IMR-90 (cell line): ENCODE data around the gene COL24A1. TPM values are rescaled to one million over a fixed set of nuclear protein-coding genes. Genes with fewer than 3 reads are reported as not detected.

Experiments
- ATAC-seq: fragments of 200-7000 bp; cut with Tn5 transposase; 2 replicates; pipeline ENCODE4 v1.9.1; 2020; ENCODE audit warnings: low read depth, mild to moderate bottlenecking, moderate library complexity
- BruUV-seq: library from RNA; stranded (reverse); fragments of 400-500 nt; replicated peaks from 2 replicates; lab custom pipeline; 2021; lab: Mats Ljungman, UMichigan
- CTCF ChIA-PET: fragments of 300-600 bp; formaldehyde crosslinking; extraction: SDS; loops from one replicate; lab custom pipeline; 2021; ENCODE audit warnings: antibody characterized with exemption; lab: Yijun Ruan, JAX
- POLR2A ChIA-PET: fragments of 300-600 bp; sonication (Branson Sonifier 250); formaldehyde crosslinking; loops from one replicate; lab custom pipeline; 2022; ENCODE audit warnings: antibody characterized with exemption; ENCODE audit not compliant: unreplicated experiment; lab: Charles Lee
- DNase-seq: peaks from one replicate; pipeline ENCODE4 v3.0.0; 2013
- H2AFZ ChIP-seq: replicated peaks from 2 replicates; pipeline ENCODE3; 2013; ENCODE audit warnings: low read length, mild to moderate bottlenecking; ENCODE audit not compliant: poor library complexity
- H2AK5ac ChIP-seq: 2 replicates; pipeline ENCODE4 v1.6.1; 2013; ENCODE audit warnings: low read depth, low read length, inconsistent platforms
- H2AK9ac ChIP-seq: replicated peaks from 2 replicates; pipeline ENCODE3; 2013; ENCODE audit warnings: mild to moderate bottlenecking, low read depth, low read length, moderate library complexity; ENCODE audit not compliant: poor library complexity
- H2BK120ac ChIP-seq: 2 replicates; pipeline ENCODE4 v1.6.1; 2013; ENCODE audit warnings: low read depth, low read length, inconsistent platforms
- H2BK15ac ChIP-seq: 3 replicates; pipeline ENCODE4 v1.6.1; 2013; ENCODE audit warnings: low read depth, low read length, inconsistent platforms
- H2BK20ac ChIP-seq: 2 replicates; pipeline ENCODE4 v1.6.1; 2013; ENCODE audit warnings: low read depth, mild to moderate bottlenecking, inconsistent platforms, low read length, moderate library complexity
- H2BK5ac ChIP-seq: 2 replicates; pipeline ENCODE4 v1.6.1; 2013; ENCODE audit warnings: mild to moderate bottlenecking, low read depth, low read length, inconsistent platforms; ENCODE audit not compliant: poor library complexity, severe bottlenecking
- H3K14ac ChIP-seq: replicated peaks from 2 replicates; pipeline ENCODE4 v1.6.1; 2013; ENCODE audit warnings: low read depth, low read length, inconsistent platforms
- H3K18ac ChIP-seq: 2 replicates; pipeline ENCODE4 v1.6.1; 2013; ENCODE audit warnings: low read depth, low read length, control low read depth
- H3K23ac ChIP-seq: 2 replicates; pipeline ENCODE4 v1.6.1; 2013; ENCODE audit warnings: low read depth, low read length, inconsistent platforms
- H3K27ac ChIP-seq: 2 replicates; pipeline ENCODE4 v1.5.1; 2013; ENCODE audit warnings: mild to moderate bottlenecking, control low read depth, low read length; ENCODE audit not compliant: insufficient read depth
- H3K27me3 ChIP-seq: 2 replicates; pipeline ENCODE4 v1.6.1; 2013; ENCODE audit warnings: low read length; ENCODE audit not compliant: control insufficient read depth, insufficient read depth
- H3K36me3 ChIP-seq: 2 replicates; pipeline ENCODE4 v1.6.1; 2013; ENCODE audit warnings: low read length, mixed read lengths; ENCODE audit not compliant: control insufficient read depth, insufficient read depth
- H3K4ac ChIP-seq: 2 replicates; pipeline ENCODE4 v1.6.1; 2013; ENCODE audit warnings: low read depth, low read length, inconsistent platforms
- H3K4me1 ChIP-seq: 2 replicates; pipeline ENCODE4 v1.6.1; 2013; ENCODE audit warnings: low read length, mixed read lengths; ENCODE audit not compliant: control insufficient read depth, insufficient read depth
- H3K4me2 ChIP-seq: 2 replicates; pipeline ENCODE4 v1.6.1; 2013; ENCODE audit warnings: low read depth, mild to moderate bottlenecking, control low read depth, low read length, moderate library complexity
- H3K4me3 ChIP-seq: 2 replicates; pipeline ENCODE4 v1.5.1; 2013; ENCODE audit warnings: low read depth, mild to moderate bottlenecking, control low read depth, low read length, moderate library complexity; ENCODE audit not compliant: insufficient read depth
- H3K56ac ChIP-seq: 2 replicates; pipeline ENCODE4 v1.6.1; 2013; ENCODE audit warnings: low read length, inconsistent platforms; ENCODE audit not compliant: insufficient read depth; ENCODE audit errors: extremely low read depth
- H3K79me1 ChIP-seq, 2 experiments: 2 replicates each; pipeline ENCODE4 v1.6.1; 2013; ENCODE audit warnings: low read length in 2 of 2, inconsistent platforms in 1 of 2, low read depth in 1 of 2
- H3K9ac ChIP-seq: 2 replicates; pipeline ENCODE4 v1.6.1; 2013; ENCODE audit warnings: low read depth, low read length, control low read depth
- H3K9me1 ChIP-seq: 2 replicates; pipeline ENCODE4 v1.6.1; 2013; ENCODE audit warnings: low read length, inconsistent platforms; ENCODE audit not compliant: insufficient read depth
- H3K9me3 ChIP-seq: 2 replicates; pipeline ENCODE4 v1.6.1; 2013; ENCODE audit warnings: low read length; ENCODE audit not compliant: control insufficient read depth, insufficient read depth
- H4K20me1 ChIP-seq: 2 replicates; pipeline ENCODE4 v1.6.1; 2013; ENCODE audit warnings: low read length, inconsistent platforms; ENCODE audit not compliant: insufficient read depth
- H4K5ac ChIP-seq: 2 replicates; pipeline ENCODE4 v1.6.1; 2013; ENCODE audit warnings: mild to moderate bottlenecking, low read depth, low read length, control low read depth
- H4K8ac ChIP-seq, 2 experiments: 2 replicates each; pipeline ENCODE4 v1.6.1; 2013; ENCODE audit warnings: low read depth in 2 of 2, low read length in 2 of 2, control low read depth in 1 of 2, inconsistent platforms in 1 of 2
- H4K91ac ChIP-seq: 2 replicates; pipeline ENCODE4 v1.6.1; 2013; ENCODE audit warnings: low read depth, low read length, inconsistent platforms; ENCODE audit not compliant: insufficient read depth
- BHLHE40 ChIP-seq: fragments of 150-350 bp; IDR thresholded peaks from 2 replicates; pipeline ENCODE4 v1.6.1; 2016; ENCODE audit warnings: mild to moderate bottlenecking, low read depth, low read length
- MAZ ChIP-seq: IDR thresholded peaks from 2 replicates; pipeline ENCODE4 v1.6.1; 2012; ENCODE audit warnings: low read depth, mild to moderate bottlenecking, low read length, improper control_type of control experiment, moderate library complexity, borderline replicate concordance
- WGBS, 2 experiments: methylation state at CpG; one replicate each; pipeline versions ENCODE4 v1.1.5 to v1.1.7; 2013; ENCODE audit warnings: missing lambda C conversion rate in 2 of 2; ENCODE audit not compliant: insufficient read length in 1 of 2; ENCODE audit errors: extremely low coverage in 2 of 2; 5-methylcytosine and 5-hydroxymethylcytosine counted together
- dilution Hi-C: fragments of 300-500 bp; cut with HindIII; formaldehyde crosslinking; loops from one replicate; pipeline ENCODE4 v1.14.3; 2018; ENCODE audit warnings: low sequenced_read_pairs; ENCODE audit not compliant: unreplicated experiment
- in situ Hi-C: fragments of 300-500 bp; cut with MboI; formaldehyde crosslinking; loops from 3 replicates; pipeline ENCODE4 v1.14.3; 2019; ENCODE audit warnings: low sequenced_read_pairs, inconsistent platforms, mixed read lengths
- intact Hi-C: fragments of 100-400 bp; cut with micrococcal nuclease; formaldehyde crosslinking; loops from 2 replicates; pipeline ENCODE4 v1.10.0; 2022
- polyA plus RNA-seq, 3 experiments: library from polyadenylated mRNA; depleted of rRNA; stranded (reverse); fragments of >200 nt; gene quantifications; 2 replicates each; pipeline ENCODE4 v1.2.3, GENCODE V29; 2012; ENCODE audit warnings: low replicate concordance in 1 of 3
- total RNA-seq: library from RNA; depleted of rRNA; stranded (reverse); fragments of >200 nt; gene quantifications from 2 replicates; pipeline ENCODE4 v1.2.3, GENCODE V29; 2012

The COL24A1 gene
- total and polyA plus RNA-seq, 2 of the 4 experiments (the other 2 are of a cell fraction) = 1.4 to 2.2 TPM

DNA sequence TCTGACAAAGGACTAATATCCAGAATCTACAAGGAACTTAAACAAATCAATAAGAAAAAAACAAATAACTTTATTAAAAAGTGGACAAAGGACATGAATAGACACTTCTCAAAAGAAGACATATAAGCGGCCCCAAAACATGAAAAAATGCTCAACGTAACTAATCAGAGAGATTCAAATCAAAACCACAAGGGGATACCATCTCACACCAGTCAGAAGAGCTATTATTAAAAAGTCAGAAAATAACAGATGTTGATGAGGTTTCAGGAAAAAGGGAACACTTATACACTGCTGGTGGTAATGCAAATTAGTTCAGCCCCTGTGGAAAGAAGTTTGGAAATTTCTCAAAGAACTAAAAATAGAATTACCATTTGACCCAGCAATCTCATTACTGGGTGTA is 102.2 kb downstream of the COL24A1 start:
- dilution Hi-C loops = no loop called here
- no CpG with 5 or more reads among the region's 2 CpGs for WGBS, 2 experiments
- Histone ChIP-seq H2AK5ac (no peak overlapping the region), H2BK120ac (no peak overlapping the region), H3K36me3 (no peaks in the 10 kb centered on the region), H3K9ac (no peak overlapping the region), H4K20me1 (no peaks in the 10 kb centered on the region), H3K4me2 (no peak overlapping the region), H3K9me1 (peaks cover 3% of the 10 kb centered on the region; the same call in 1 of the 2 replicates), H3K18ac (no peak overlapping the region), H3K79me1 (no peaks in the 10 kb centered on the region), H2BK20ac (no peak overlapping the region), H3K56ac (no peak overlapping the region), H3K4me3 (no peak overlapping the region), H3K23ac (no peak overlapping the region), H3K27ac (no peak overlapping the region), H3K14ac (no peak overlapping the region), H3K27me3 (no peaks in the 10 kb centered on the region), H2BK15ac (no peak overlapping the region), H4K91ac (no peak overlapping the region), H2AFZ (no peak overlapping the region), H4K8ac (no peak overlapping the region), H3K9me3 (no peaks in the 10 kb centered on the region), H2BK5ac (no peak overlapping the region), H4K5ac (no peak overlapping the region), H3K4ac (no peak overlapping the region), H3K4me1 (peaks cover 7% of the 10 kb centered on the region), H2AK9ac (no peak overlapping the region)
- CTCF ChIA-PET = no interaction called here
- intact Hi-C loops = no loop called here
- POLR2A ChIA-PET = no interaction called here
- in situ Hi-C loops = no loop called here
- TF ChIP-seq MAZ (no peak), BHLHE40 (no peak)
- no TSS peak for BruUV-seq
- DNase-seq (no peak), ATAC-seq (no peak)
